GM10266 (cell line): ENCODE results near the gene ITGA8.

Source experiments
- DNase-seq: peaks from one replicate; pipeline ENCODE4 v3.0.0; 2012; ENCODE audit errors: extremely low spot score
- TF ChIP-seq, protein P1 (sequence below): IDR thresholded peaks from 2 replicates; pipeline ENCODE4 v1.5.1; 2012; ENCODE audit warnings: mild to moderate bottlenecking, low read depth; ENCODE audit not compliant: control insufficient read depth, insufficient read depth; ENCODE audit errors: missing control alignments

Gene ITGA8

GRCh38 chr10:15473396-15473767 is 246.3 kb downstream of the ITGA8 start:
- DNase-seq: no peak
- TF ChIP-seq, protein P1, sequence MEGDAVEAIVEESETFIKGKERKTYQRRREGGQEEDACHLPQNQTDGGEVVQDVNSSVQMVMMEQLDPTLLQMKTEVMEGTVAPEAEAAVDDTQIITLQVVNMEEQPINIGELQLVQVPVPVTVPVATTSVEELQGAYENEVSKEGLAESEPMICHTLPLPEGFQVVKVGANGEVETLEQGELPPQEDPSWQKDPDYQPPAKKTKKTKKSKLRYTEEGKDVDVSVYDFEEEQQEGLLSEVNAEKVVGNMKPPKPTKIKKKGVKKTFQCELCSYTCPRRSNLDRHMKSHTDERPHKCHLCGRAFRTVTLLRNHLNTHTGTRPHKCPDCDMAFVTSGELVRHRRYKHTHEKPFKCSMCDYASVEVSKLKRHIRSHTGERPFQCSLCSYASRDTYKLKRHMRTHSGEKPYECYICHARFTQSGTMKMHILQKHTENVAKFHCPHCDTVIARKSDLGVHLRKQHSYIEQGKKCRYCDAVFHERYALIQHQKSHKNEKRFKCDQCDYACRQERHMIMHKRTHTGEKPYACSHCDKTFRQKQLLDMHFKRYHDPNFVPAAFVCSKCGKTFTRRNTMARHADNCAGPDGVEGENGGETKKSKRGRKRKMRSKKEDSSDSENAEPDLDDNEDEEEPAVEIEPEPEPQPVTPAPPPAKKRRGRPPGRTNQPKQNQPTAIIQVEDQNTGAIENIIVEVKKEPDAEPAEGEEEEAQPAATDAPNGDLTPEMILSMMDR: no peak

- no peak for DNase-seq
- TF ChIP-seq, protein P1: no peak
These were observed 247.0 kb downstream of the ITGA8 start for GRCh38 chr10:15472431-15473395.

GRCh38 chr10:15472008-15472407 is 247.7 kb downstream of the ITGA8 start:
- no peak for DNase-seq
- TF ChIP-seq, protein P1: no peak

DNA sequence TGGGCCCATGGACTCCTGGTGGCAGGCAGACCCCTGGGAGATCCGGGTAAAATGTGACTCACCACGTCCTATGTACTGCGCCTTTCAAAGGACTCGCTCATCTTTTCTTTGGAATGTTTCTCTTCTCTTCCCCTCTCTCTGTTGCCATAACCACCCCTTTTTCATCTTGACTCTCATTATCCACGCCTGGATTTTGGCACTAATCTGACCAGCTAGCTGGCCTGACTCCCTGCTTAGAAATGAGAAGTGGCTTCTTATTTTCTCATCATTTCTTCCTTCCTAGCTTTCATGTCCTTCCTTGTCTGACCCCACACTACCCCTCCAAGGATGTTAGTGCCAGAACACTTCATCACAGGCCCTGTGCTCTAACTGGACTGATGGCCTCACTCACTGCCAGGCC is 250.6 kb downstream of the ITGA8 start:
- TF ChIP-seq, protein P1: no peak
- no peak for DNase-seq

GRCh38 chr10:15464381-15464780 is 255.3 kb downstream of the ITGA8 start:
- TF ChIP-seq, protein P1: no peak
- no peak for DNase-seq
